ENCODE measurements around the gene CHST13.

Gene CHST13

DNA sequence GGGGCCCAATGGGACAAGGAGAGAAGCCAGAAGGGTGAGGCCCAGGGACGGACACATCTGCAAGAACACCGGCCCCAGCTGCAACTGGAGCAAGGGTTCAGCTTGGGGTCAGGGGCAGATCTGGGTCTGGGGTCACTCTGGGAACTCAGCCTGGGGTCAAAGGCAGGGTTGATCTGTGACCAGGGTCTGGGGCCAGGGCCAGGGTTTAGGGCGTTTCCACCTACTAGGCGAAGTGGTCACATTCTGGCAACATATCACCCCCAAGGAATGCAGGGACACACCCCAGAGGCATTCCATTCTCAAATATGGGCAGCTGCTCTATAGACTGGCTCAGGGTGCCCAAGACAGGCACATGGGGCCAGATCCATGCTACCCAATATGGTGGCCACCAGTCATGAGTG is 15.4 kb upstream of the CHST13 start:
- no peak for DNase-seq (ENCODE audit: low read depth in 2 of 3, low spot score in 2 of 3)

GRCh38 chr3:126509597-126510307 is 14.2 kb upstream of the CHST13 start:
- no peak for DNase-seq (ENCODE audit: low read depth in 2 of 3, low spot score in 2 of 3)

- no peak for DNase-seq (ENCODE audit: low read depth in 2 of 3, low spot score in 2 of 3)
Observed at GRCh38 chr3:126510308-126510910, 13.5 kb upstream of the CHST13 start.

GRCh38 chr3:126511291-126511690 is 12.7 kb upstream of the CHST13 start:
- no peak for DNase-seq (ENCODE audit: low read depth in 2 of 3, low spot score in 2 of 3)

DNA sequence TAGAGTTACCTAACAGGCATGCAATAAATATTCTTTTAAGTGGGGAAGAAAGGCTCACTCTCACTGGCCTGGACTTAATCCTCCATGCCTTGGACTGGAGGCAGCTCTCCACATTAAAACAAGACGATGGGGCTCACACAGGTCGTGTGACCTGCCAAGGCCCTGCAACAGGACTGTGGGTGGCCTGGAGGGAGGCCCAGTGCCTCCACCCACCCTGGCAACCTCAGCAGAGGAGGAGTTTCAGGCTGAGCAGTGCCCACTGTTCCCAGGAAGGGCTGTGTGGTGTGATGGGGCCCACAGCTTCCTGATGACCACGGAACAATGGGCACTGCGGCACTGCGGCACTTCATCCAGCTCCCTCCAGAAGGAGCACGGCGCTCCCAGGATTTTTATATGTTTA is 11.9 kb upstream of the CHST13 start:
- DNase-seq (ENCODE audit: low read depth in 2 of 3, low spot score in 2 of 3), result no peak

DNA sequence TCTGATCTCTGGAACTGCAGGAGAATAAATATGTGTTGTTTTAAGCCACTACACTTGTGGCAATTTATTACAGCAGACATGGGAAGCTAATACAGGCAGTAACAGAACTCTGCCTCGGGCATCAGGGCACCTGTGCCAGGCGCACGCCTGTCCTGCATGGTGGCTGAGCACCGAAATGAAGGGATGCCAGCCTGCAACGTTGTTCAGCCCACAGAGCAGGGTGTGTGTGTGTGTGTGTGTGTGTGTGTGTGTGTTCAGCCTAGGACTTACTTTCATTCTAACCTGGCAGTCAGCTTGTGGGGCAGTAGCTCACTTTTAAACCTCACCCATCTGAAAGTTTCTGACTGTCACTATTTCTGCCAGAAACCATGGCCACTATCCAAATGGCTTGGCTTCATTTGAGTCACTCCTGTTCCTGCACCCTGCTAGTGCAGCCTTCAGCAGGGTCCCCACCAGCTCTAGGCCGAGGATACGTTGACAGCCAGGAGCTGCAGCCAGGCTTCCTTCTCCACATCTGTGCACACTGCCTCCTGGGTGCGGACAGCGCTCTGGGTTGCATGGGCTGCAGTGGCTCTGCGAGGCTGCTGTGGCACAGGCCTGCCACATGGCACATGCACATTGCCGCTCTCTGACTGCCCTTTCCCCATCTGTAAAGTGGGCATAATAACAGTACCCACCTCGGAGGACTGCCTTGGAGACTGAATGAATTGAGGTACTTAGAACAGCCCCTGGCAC is 10.9 kb upstream of the CHST13 start:
- no peak for DNase-seq (ENCODE audit: low read depth in 2 of 3, low spot score in 2 of 3)

- DNase-seq (ENCODE audit: low read depth in 2 of 3, low spot score in 2 of 3), result no peak
Observed at GRCh38 chr3:126514161-126514560, 9.8 kb upstream of the CHST13 start.

DNA sequence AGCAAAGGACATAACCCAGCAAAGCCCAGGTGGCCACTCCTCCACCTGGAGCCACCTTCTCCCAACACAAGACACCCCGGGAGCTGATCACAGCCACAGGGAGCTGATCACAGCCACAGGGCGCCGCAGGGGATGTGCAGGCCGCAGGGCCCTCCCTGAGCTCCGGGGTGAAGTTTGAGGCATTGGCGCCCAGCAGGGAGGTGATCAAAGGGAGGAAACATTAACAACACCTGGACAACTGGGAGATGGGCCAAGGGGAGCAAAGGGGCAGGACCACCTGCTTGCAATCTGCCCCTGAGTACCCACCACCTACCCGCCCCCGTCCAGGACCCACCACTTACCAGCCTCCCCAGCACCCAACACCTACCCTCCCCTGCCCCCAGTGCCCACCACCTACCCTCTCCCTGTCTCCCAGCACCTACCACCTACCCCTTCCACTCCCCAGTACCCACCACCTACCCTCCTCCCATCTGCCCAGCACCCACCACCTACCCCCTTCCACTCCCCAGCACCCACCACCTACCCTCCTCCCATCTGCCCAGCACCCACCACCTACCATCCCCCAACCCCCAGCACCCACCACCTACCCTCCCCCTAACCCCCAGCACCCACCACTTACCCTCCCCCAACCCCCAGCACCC is 8.8 kb upstream of the CHST13 start:
- no peak for DNase-seq (ENCODE audit: low read depth in 2 of 3, low spot score in 2 of 3)

DNA sequence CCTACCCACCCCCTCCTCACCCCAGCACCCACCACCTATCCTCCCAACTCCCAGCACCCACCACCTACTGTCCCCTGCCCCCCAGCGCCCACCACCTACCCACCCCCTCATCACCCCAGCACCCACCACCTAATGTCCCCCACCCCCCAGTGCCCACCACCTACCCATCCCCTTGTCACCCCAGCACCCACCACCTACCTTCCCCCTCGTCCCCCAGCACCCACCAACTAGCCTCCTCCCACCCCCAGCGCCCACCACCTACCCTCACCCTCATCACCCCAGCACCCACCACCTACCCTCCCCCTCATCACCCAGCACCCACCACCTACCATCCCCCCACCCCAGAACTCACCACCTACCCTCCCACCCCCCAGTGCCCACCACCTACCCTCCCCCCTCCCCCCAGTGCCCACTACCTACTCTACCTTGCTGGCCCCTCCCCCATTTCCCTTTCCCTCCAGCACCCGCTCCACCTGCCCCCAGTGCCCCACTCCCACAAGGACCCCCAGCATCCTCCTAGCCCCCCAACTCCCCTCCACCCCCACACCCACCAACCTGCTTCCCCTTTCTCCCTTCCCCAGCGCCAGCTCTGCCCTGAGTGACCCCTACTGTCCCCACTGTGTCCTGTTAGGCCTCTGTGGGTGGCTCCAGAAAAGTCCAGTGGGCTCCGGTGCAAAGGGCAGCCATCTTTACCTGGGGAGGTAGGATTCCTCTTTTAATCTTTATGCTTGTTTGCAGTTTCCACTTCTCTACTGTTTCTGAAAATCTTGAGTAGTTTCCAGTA is 7.6 kb upstream of the CHST13 start:
- DNase-seq (ENCODE audit: low read depth in 2 of 3, low spot score in 2 of 3), result no peak

DNA sequence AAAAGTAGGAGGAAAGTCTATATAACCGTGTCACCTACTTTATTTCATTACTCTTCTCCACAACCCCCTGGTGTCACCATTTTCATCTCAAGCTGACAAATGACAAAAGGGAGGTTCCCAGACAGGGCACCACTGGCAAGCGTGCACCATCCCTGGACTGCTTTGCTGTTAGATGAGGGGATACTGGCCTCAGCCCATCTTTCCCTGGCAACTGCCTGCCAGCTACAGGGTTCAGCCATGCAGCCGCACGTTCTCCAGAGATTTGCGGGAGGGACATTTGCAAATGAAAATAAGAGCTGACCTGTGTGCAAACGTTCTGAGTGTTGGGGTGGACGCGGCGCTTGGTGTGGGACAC is 7.0 kb upstream of the CHST13 start:
- no peak for DNase-seq (ENCODE audit: low read depth in 2 of 3, low spot score in 2 of 3)

GRCh38 chr3:126517291-126517951 is 6.5 kb upstream of the CHST13 start, which contains the start of gene UROC1:
Gene UROC1 (minus strand): TSS chr3:126517773. CDS start chr3:126517719, 54 bp downstream.
- DNase-seq (ENCODE audit: low read depth in 2 of 3, low spot score in 2 of 3), result no peak

DNA sequence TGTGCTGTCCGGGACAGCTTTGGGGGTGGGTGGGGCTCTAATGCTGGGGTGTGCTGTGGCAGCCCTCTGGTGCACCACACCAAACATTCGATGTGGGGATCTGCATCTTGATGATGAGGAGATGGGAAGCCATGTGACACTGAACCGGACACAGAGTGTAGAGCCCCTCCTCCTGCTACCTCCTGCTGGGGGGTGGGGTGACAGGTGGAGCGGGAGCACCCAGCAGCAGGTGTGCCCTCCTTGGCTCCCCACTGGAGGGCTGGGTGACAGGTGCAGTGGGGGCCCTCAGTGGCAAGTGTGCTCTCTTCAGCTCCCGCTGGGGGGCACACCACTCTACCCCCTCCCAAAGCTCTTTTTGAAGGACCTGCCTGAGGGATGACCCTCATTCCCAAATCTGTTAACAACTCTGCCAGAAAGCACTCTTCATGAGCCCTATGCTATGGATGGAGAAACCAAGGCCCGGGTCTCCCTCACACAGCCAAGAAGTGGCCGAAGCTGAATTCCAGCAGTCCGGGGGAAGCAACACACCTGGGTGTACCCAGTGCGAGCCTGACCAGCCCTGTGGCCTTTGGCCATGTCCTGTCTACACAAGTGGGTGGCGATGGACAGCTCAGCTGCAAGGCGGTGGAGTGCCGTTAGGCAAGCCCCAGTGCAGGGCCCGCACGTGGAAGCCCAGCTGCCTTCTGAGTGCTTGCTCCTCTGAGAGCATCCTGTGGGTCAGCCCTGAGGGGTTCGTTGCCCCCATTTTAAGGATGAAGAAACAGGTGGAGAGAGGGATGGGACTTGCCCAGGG is 5.8 kb upstream of the CHST13 start:
- no peak for DNase-seq (ENCODE audit: low read depth in 2 of 3, low spot score in 2 of 3)

- DNase-seq (ENCODE audit: low read depth in 2 of 3, low spot score in 2 of 3), result no peak
Observed at GRCh38 chr3:126518779-126519177, 5.2 kb upstream of the CHST13 start.

GRCh38 chr3:126519506-126520455 is 4.2 kb upstream of the CHST13 start:
- DNase-seq (ENCODE audit: low read depth in 2 of 3, low spot score in 2 of 3), result no peak

GRCh38 chr3:126521122-126521891 is 2.6 kb upstream of the CHST13 start:
- DNase-seq (ENCODE audit: low read depth in 2 of 3, low spot score in 2 of 3), result no peak

- DNase-seq (ENCODE audit: low read depth in 2 of 3, low spot score in 2 of 3), result peak; percentile 10 to 31 (median 10)
Observed at GRCh38 chr3:126522363-126522788, 1.6 kb upstream of the CHST13 start.

DNA sequence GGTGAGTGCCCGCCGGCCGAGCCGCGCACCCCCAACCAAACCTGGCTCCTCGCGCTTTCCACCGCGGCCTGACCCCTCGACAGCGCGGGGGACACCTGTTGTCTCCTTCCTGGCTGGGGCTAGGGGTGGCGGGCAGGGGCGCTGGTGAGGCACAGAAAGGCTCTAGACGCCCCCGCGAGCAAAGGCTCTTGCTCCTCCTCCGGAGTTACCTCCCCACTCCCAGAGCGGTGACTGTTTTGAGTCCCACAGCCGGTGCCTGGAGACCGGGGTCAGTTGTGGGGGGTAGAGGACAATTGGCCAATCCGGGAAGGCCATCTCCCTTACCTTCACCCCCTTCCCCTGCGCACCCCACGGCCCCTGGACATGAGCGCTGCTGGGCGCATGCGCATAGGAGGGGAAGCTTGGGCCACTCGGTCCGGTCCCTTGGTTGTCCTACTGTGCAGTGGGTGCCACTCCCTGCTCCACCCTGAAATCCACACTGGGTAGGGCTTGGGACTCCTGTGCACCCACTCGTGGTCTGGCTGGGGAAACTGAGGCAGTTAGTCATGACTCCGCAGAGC is 554 bp downstream of the CHST13 start:
- no peak for DNase-seq (ENCODE audit: low read depth in 2 of 3, low spot score in 2 of 3)

All from activated CD8-positive, alpha-beta memory T cell treated with anti-CD3 and anti-CD28 coated beads for 48 hours (primary cell).